Neural cell (in vitro differentiated cells): ENCODE measurements around the gene CASTOR1. TPM values are rescaled to one million over a fixed set of nuclear protein-coding genes. Genes with fewer than 3 reads are reported as not detected.

Source experiments
- H2AFZ ChIP-seq: fragments of 200-600, 300-800 bp; sonication (generic), shearing (Covaris generic); 2 replicates; pipeline ENCODE4 v1.6.0; 2014; ENCODE audit warnings: low read depth, mild to moderate bottlenecking, antibody characterized with exemption, low read length, moderate library complexity
- H3F3A ChIP-seq: fragments of 200-600 bp; shearing (Covaris generic); 2 replicates; pipeline ENCODE4 v1.6.1; 2016; ENCODE audit warnings: mild to moderate bottlenecking, moderate library complexity, mixed read lengths, antibody characterized with exemption, low read length; ENCODE audit not compliant: insufficient read depth, poor library complexity, severe bottlenecking
- H3K27ac ChIP-seq: fragments of 200-600, 300-800 bp; sonication (generic), shearing (Covaris generic); 2 replicates; pipeline ENCODE4 v1.5.1; 2014; ENCODE audit warnings: mild to moderate bottlenecking, low read length, moderate library complexity
- H3K27me3 ChIP-seq: fragments of 300-800, 200-600 bp; sonication (generic), shearing (Covaris generic); 2 replicates; pipeline ENCODE4 v1.6.0; 2014; ENCODE audit warnings: mild to moderate bottlenecking, low read depth, low read length, moderate library complexity; ENCODE audit not compliant: insufficient read depth
- H3K36me3 ChIP-seq: fragments of 300-800, 200-600 bp; sonication (generic), shearing (Covaris generic); 2 replicates; pipeline ENCODE4 v1.5.1; 2014; ENCODE audit warnings: mild to moderate bottlenecking, antibody characterized with exemption, low read length, moderate library complexity; ENCODE audit not compliant: insufficient read depth
- H3K4me2 ChIP-seq: fragments of 300-800, 200-600 bp; sonication (generic), shearing (Covaris generic); 2 replicates; pipeline ENCODE4 v1.6.0; 2014; ENCODE audit warnings: mild to moderate bottlenecking, low read length
- H3K4me3 ChIP-seq: fragments of 300-800, 200-600 bp; sonication (generic), shearing (Covaris generic); 2 replicates; pipeline ENCODE4 v1.5.1; 2014; ENCODE audit warnings: mild to moderate bottlenecking, low read length, moderate library complexity
- H3K79me2 ChIP-seq: fragments of 200-600 bp; shearing (Covaris generic); replicated peaks from 2 replicates; pipeline ENCODE4 v1.6.0; 2014; ENCODE audit warnings: mild to moderate bottlenecking, low read length, moderate library complexity; ENCODE audit not compliant: insufficient read depth
- H3K9ac ChIP-seq: fragments of 300-800, 200-600 bp; sonication (generic), shearing (Covaris generic); 2 replicates; pipeline ENCODE4 v1.6.1; 2016; ENCODE audit warnings: mild to moderate bottlenecking, low read length, mixed read lengths
- H3K9me2 ChIP-seq: fragments of 200-600 bp; shearing (Covaris generic); 2 replicates; pipeline ENCODE4 v1.6.1; 2016; ENCODE audit warnings: mild to moderate bottlenecking, low read length, mixed read lengths; ENCODE audit not compliant: insufficient read depth
- H3K9me3 ChIP-seq: fragments of 200-600, 300-800 bp; sonication (generic), shearing (Covaris generic); 2 replicates; pipeline ENCODE4 v1.6.1; 2016; ENCODE audit warnings: mild to moderate bottlenecking, mixed run types, low read length, moderate library complexity, mixed read lengths
- H4K20me1 ChIP-seq: fragments of 200-600 bp; shearing (Covaris generic); 2 replicates; pipeline ENCODE4 v1.6.1; 2016; ENCODE audit warnings: mild to moderate bottlenecking, mixed run types; ENCODE audit not compliant: insufficient read depth
- CTCF ChIP-seq: fragments of 450-650 bp; IDR thresholded peaks from 2 replicates; pipeline ENCODE4 v1.5.1; 2014; ENCODE audit warnings: antibody characterized with exemption, mild to moderate bottlenecking, moderate library complexity; ENCODE audit not compliant: poor library complexity, severe bottlenecking
- EP300 ChIP-seq: fragments of 450-650 bp; conservative IDR thresholded peaks from 2 replicates; pipeline ENCODE4 v1.6.1; 2014; ENCODE audit warnings: antibody characterized with exemption, mild to moderate bottlenecking, moderate library complexity; ENCODE audit not compliant: poor library complexity, severe bottlenecking
- EZH2 ChIP-seq: fragments of 200-600, 300-800 bp; shearing (Covaris generic), sonication (generic); IDR thresholded peaks from 2 replicates; pipeline ENCODE4 v1.6.1; 2014; ENCODE audit warnings: antibody characterized with exemption, low read length, borderline replicate concordance, mild to moderate bottlenecking; ENCODE audit not compliant: insufficient read depth, poor library complexity, severe bottlenecking
- MXI1 ChIP-seq: fragments of 450-650 bp; conservative IDR thresholded peaks from 2 replicates; pipeline ENCODE4 v1.6.1; 2014; ENCODE audit warnings: antibody characterized with exemption, mild to moderate bottlenecking; ENCODE audit not compliant: poor library complexity, severe bottlenecking
- POLR2AphosphoS5 ChIP-seq: IDR thresholded peaks from 2 replicates; pipeline ENCODE4 v1.6.1; 2012
- RAD21 ChIP-seq: fragments of 450-650 bp; conservative IDR thresholded peaks from 2 replicates; pipeline ENCODE4 v1.6.1; 2014; ENCODE audit warnings: antibody characterized with exemption, mild to moderate bottlenecking, moderate library complexity
- REST ChIP-seq: IDR thresholded peaks from 2 replicates; pipeline ENCODE4 v1.6.1; 2012; ENCODE audit warnings: borderline replicate concordance
- SMC3 ChIP-seq: fragments of 450-650 bp; conservative IDR thresholded peaks from 2 replicates; pipeline ENCODE4 v1.6.1; 2014; ENCODE audit warnings: antibody characterized with exemption, mild to moderate bottlenecking, moderate library complexity; ENCODE audit not compliant: poor library complexity
- TAF1 ChIP-seq: IDR thresholded peaks from 2 replicates; pipeline ENCODE4 v1.6.1; 2012; ENCODE audit warnings: low read depth
- polyA plus RNA-seq: library from polyadenylated mRNA; depleted of rRNA; stranded (reverse); fragments of >200 nt; gene quantifications from 2 replicates; pipeline ENCODE4 v1.2.3, GENCODE V29; 2014

The CASTOR1 gene
- polyA plus RNA-seq, 1 donor from 2014 or later = 2.2 TPM

- no peak overlapping the region for H3K27ac ChIP-seq
- H3K36me3 ChIP-seq = no peaks in the 10 kb centered on the region
- no peaks in the 10 kb centered on the region for H3K27me3 ChIP-seq
- no peak for TF ChIP-seq MXI1
- no peak for TF ChIP-seq CTCF
- TF ChIP-seq EZH2 = no peak
- no peaks in the 10 kb centered on the region for H3K9me2 ChIP-seq
- no peaks in the 10 kb centered on the region for H3K9me3 ChIP-seq
- no peaks in the 10 kb centered on the region for H4K20me1 ChIP-seq
- no peak overlapping the region for H3K9ac ChIP-seq
- H3F3A ChIP-seq = no peaks in the 10 kb centered on the region
- no peaks in the 10 kb centered on the region for H3K79me2 ChIP-seq
- no peak overlapping the region for H2AFZ ChIP-seq
- H3K4me2 ChIP-seq = no peak overlapping the region
- no peak overlapping the region for H3K4me3 ChIP-seq
Observed at GRCh38 chr22:30272781-30273601, 16.3 kb downstream of the CASTOR1 start.

GRCh38 chr22:30270832-30271231 lies 18.5 kb downstream of the CASTOR1 start:
- no peaks in the 10 kb centered on the region for H4K20me1 ChIP-seq
- no peak overlapping the region for H3K4me2 ChIP-seq
- H2AFZ ChIP-seq = no peak overlapping the region

GRCh38 chr22:30268331-30268730 lies 21.0 kb downstream of the CASTOR1 start:
- H3K79me2 ChIP-seq = no peaks in the 10 kb centered on the region
- no peak overlapping the region for H3K27ac ChIP-seq
- H3K9me3 ChIP-seq = no peaks in the 10 kb centered on the region
- H3K9ac ChIP-seq = no peak overlapping the region
- no peaks in the 10 kb centered on the region for H3K27me3 ChIP-seq
- no peak for TF ChIP-seq MXI1
- no peak for TF ChIP-seq REST
- TF ChIP-seq SMC3 = no peak
- no peak for TF ChIP-seq EP300
- no peak for TF ChIP-seq EZH2
- no peak for TF ChIP-seq RAD21
- no peak for TF ChIP-seq TAF1
- no peak for TF ChIP-seq CTCF
- TF ChIP-seq POLR2AphosphoS5 = no peak
- H3K36me3 ChIP-seq = no peaks in the 10 kb centered on the region
- H3K4me2 ChIP-seq = no peak overlapping the region
- H4K20me1 ChIP-seq = no peaks in the 10 kb centered on the region
- H2AFZ ChIP-seq = no peak overlapping the region
- H3K4me3 ChIP-seq = no peak overlapping the region
- no peaks in the 10 kb centered on the region for H3K9me2 ChIP-seq
- no peaks in the 10 kb centered on the region for H3F3A ChIP-seq

More at GRCh38 chr22:30270832-30271231, 18.5 kb downstream of the CASTOR1 start:
- Histone ChIP-seq H3K9me3 (no peaks in the 10 kb centered on the region), H3K4me3 (no peak overlapping the region), H3K27ac (no peak overlapping the region), H3K9me2 (no peaks in the 10 kb centered on the region), H3F3A (no peaks in the 10 kb centered on the region), H3K27me3 (no peaks in the 10 kb centered on the region), H3K9ac (no peak overlapping the region), H3K79me2 (no peaks in the 10 kb centered on the region), H3K36me3 (no peaks in the 10 kb centered on the region)
- TF ChIP-seq RAD21 = no peak
- TF ChIP-seq TAF1 = no peak
